H1 (cell line): Measurements from ENCODE around the gene PRKCH. TPM values are rescaled to one million over a fixed set of nuclear protein-coding genes. Genes with fewer than 3 reads are reported as not detected.

Source experiments
- CTCF ChIA-PET: fragments of 300-600 bp; sonication (Branson Sonifier 250); formaldehyde crosslinking; loops from one replicate; lab custom pipeline; 2021; ENCODE audit not compliant: partially characterized antibody; lab: Charles Lee
- POLR2A ChIA-PET: fragments of 300-600 bp; sonication (Branson Sonifier 250); formaldehyde crosslinking; loops from one replicate; lab custom pipeline; 2021; ENCODE audit warnings: inconsistent platforms; ENCODE audit not compliant: partially characterized antibody; lab: Charles Lee
- DNase-seq, 2 experiments: peaks; one replicate each; pipeline versions ENCODE4 v3.0.0 to v3.0.0-alpha.2; 2010 to 2022; ENCODE audit warnings: low spot score in 2 of 2, low read depth in 1 of 2, mixed read lengths in 1 of 2
- FAIRE-seq: peaks from 2 replicates; lab custom pipeline; 2011; peaks lifted over from hg19 to GRCh38; lab: Jason Lieb, UNC
- H2AFZ ChIP-seq: 2 replicates; pipeline ENCODE4 v1.8.1; 2012; ENCODE audit warnings: low read length, inconsistent platforms
- H2AK5ac ChIP-seq: 2 replicates; pipeline ENCODE4 v1.6.1; 2013; ENCODE audit warnings: low read depth, low read length
- H2BK120ac ChIP-seq: replicated peaks from 2 replicates; pipeline ENCODE3; 2013; ENCODE audit warnings: low read depth, low read length, inconsistent platforms
- H2BK12ac ChIP-seq: 2 replicates; pipeline ENCODE4 v1.6.1; 2013; ENCODE audit warnings: low read depth, low read length
- H2BK15ac ChIP-seq: 2 replicates; pipeline ENCODE4 v1.6.1; 2013; ENCODE audit warnings: low read length
- H2BK20ac ChIP-seq: 2 replicates; pipeline ENCODE4 v1.6.1; 2013; ENCODE audit warnings: low read length
- H2BK5ac ChIP-seq: 2 replicates; pipeline ENCODE4 v1.6.1; 2013; ENCODE audit warnings: low read depth, low read length
- H3K14ac ChIP-seq: 2 replicates; pipeline ENCODE4 v1.6.1; 2013; ENCODE audit warnings: inconsistent platforms; ENCODE audit not compliant: insufficient read length
- H3K18ac ChIP-seq: 2 replicates; pipeline ENCODE4 v1.6.1; 2013; ENCODE audit warnings: low read length; ENCODE audit errors: extremely low read depth
- H3K23ac ChIP-seq: 2 replicates; pipeline ENCODE4 v1.6.1; 2013; ENCODE audit warnings: inconsistent platforms; ENCODE audit not compliant: insufficient read length
- H3K23me2 ChIP-seq: 2 replicates; pipeline ENCODE4 v1.6.1; 2013; ENCODE audit warnings: low read depth, low read length
- H3K27ac ChIP-seq: 2 replicates; pipeline ENCODE4 v1.6.1; 2011; ENCODE audit warnings: low read depth, low read length, inconsistent platforms
- H3K27me3 ChIP-seq, 4 experiments: replicated peaks in 1 of 4; 1 replicate in 1 of 4; 2 replicates in 3 of 4; pipeline versions ENCODE4 v1.6.1 to v1.8.1; 2011 to 2013; ENCODE audit warnings: low read length in 3 of 4, mild to moderate bottlenecking in 3 of 4, inconsistent platforms in 2 of 4, mixed read lengths in 2 of 4, moderate library complexity in 1 of 4; ENCODE audit not compliant: control insufficient read depth in 3 of 4, insufficient read depth in 3 of 4; ENCODE audit errors: extremely low read depth in 1 of 4
- H3K36me3 ChIP-seq, 4 experiments: 2 replicates each; pipeline versions ENCODE4 v1.6.1 to v1.8.1; 2011 to 2013; ENCODE audit warnings: mild to moderate bottlenecking in 4 of 4, low read length in 3 of 4, moderate library complexity in 2 of 4, control low read depth in 1 of 4, inconsistent platforms in 1 of 4; ENCODE audit not compliant: insufficient read depth in 4 of 4, control insufficient read depth in 2 of 4
- H3K4ac ChIP-seq: replicated peaks from 2 replicates; pipeline ENCODE3; 2013; ENCODE audit warnings: low read length, low read depth, mixed read lengths, inconsistent platforms; ENCODE audit not compliant: insufficient read length
- H3K4me1 ChIP-seq, 4 experiments: replicated peaks in 1 of 4; 1 replicate in 1 of 4; 2 replicates in 3 of 4; pipeline versions ENCODE4 v1.6.1 to v1.8.1; 2011 to 2013; ENCODE audit warnings: low read length in 3 of 4, inconsistent platforms in 2 of 4, mixed read lengths in 1 of 4; ENCODE audit not compliant: insufficient read depth in 4 of 4, control insufficient read depth in 3 of 4
- H3K4me2 ChIP-seq, 2 experiments: 2 replicates each; pipeline versions ENCODE4 v1.6.1 to v1.8.1; 2011 to 2013; ENCODE audit warnings: low read depth in 2 of 2, low read length in 2 of 2, control low read depth in 1 of 2, inconsistent platforms in 1 of 2, mild to moderate bottlenecking in 1 of 2; ENCODE audit not compliant: insufficient read depth in 1 of 2
- H3K4me3 ChIP-seq, 4 experiments: fragments of 200-600, 300-600 bp in 1 of 4; sonication (generic), shearing (Covaris generic), sonication (Bioruptor Twin) in 1 of 4; 2 replicates each; pipeline versions ENCODE4 v1.5.1 to v1.8.1; 2011 to 2016; ENCODE audit warnings: low read length in 4 of 4, low read depth in 3 of 4, control low read depth in 2 of 4, inconsistent platforms in 2 of 4, mild to moderate bottlenecking in 2 of 4, mixed read lengths in 1 of 4, moderate library complexity in 1 of 4; ENCODE audit not compliant: insufficient read depth in 2 of 4; ENCODE audit errors: extremely low read depth in 1 of 4
- H3K56ac ChIP-seq: replicated peaks from 2 replicates; pipeline ENCODE3; 2013; ENCODE audit warnings: low read depth, mild to moderate bottlenecking, mixed read lengths, low read length, inconsistent platforms; ENCODE audit not compliant: insufficient read length
- H3K79me1 ChIP-seq: 2 replicates; pipeline ENCODE4 v1.6.1; 2013; ENCODE audit warnings: low read depth, low read length, control low read depth
- H3K79me2 ChIP-seq, 2 experiments: 2 replicates each; pipeline versions ENCODE4 v1.6.1 to v1.8.1; 2012 to 2013; ENCODE audit warnings: low read length in 2 of 2, mild to moderate bottlenecking in 2 of 2, inconsistent platforms in 1 of 2; ENCODE audit not compliant: insufficient read depth in 2 of 2, control insufficient read depth in 1 of 2
- H3K9ac ChIP-seq, 4 experiments: replicated peaks in 1 of 4; 1 replicate in 1 of 4; 2 replicates in 3 of 4; pipeline versions ENCODE4 v1.6.1 to v1.8.1; 2011 to 2013; ENCODE audit warnings: low read depth in 3 of 4, low read length in 3 of 4, control low read depth in 2 of 4, mild to moderate bottlenecking in 2 of 4, moderate library complexity in 2 of 4, inconsistent platforms in 1 of 4; ENCODE audit errors: extremely low read depth in 1 of 4
- H3K9me3 ChIP-seq, 2 experiments: 2 replicates each; pipeline versions ENCODE4 v1.6.1 to v1.8.1; 2012 to 2013; ENCODE audit warnings: mild to moderate bottlenecking in 2 of 2, moderate library complexity in 2 of 2, control low read depth in 1 of 2, inconsistent platforms in 1 of 2, low read depth in 1 of 2, low read length in 1 of 2, mixed read lengths in 1 of 2; ENCODE audit not compliant: insufficient read depth in 2 of 2
- H4K20me1 ChIP-seq, 2 experiments: replicated peaks in 1 of 2; 2 replicates each; pipeline versions ENCODE3 to v1.8.1; 2011 to 2013; ENCODE audit warnings: inconsistent platforms in 2 of 2, low read length in 2 of 2, mild to moderate bottlenecking in 1 of 2; ENCODE audit not compliant: insufficient read depth in 2 of 2, control insufficient read depth in 1 of 2
- H4K5ac ChIP-seq: 2 replicates; pipeline ENCODE4 v1.6.1; 2013; ENCODE audit warnings: low read length, low read depth, mixed read lengths, inconsistent platforms; ENCODE audit not compliant: insufficient read length
- H4K8ac ChIP-seq: 2 replicates; pipeline ENCODE4 v1.8.0; 2013; ENCODE audit warnings: mild to moderate bottlenecking, moderate library complexity, low read length, inconsistent platforms; ENCODE audit not compliant: insufficient read depth; ENCODE audit errors: extremely low read depth
- H4K91ac ChIP-seq: replicated peaks from 2 replicates; pipeline ENCODE3; 2013; ENCODE audit warnings: low read length, mixed read lengths, inconsistent platforms; ENCODE audit not compliant: insufficient read length
- CREB1 ChIP-seq: IDR thresholded peaks from 2 replicates; pipeline ENCODE4 v1.6.1; 2012; ENCODE audit warnings: inconsistent platforms
- EGR1 ChIP-seq: IDR thresholded peaks from 2 replicates; pipeline ENCODE4 v1.6.1; 2011; ENCODE audit warnings: low read depth, low read length, borderline replicate concordance
- GTF2F1 ChIP-seq: IDR thresholded peaks from 2 replicates; pipeline ENCODE4 v1.6.1; 2012; ENCODE audit warnings: low read depth, low read length, improper control_type of control experiment, borderline replicate concordance
- RNF2 ChIP-seq: fragments of 200-900, 300-1000 bp; sonication (generic); IDR thresholded peaks from 2 replicates; pipeline ENCODE4 v1.7.1; 2016; ENCODE audit warnings: borderline replicate concordance, low read depth, mild to moderate bottlenecking, antibody characterized with exemption, low read length; ENCODE audit not compliant: poor library complexity, severe bottlenecking; ENCODE audit errors: missing control alignments
- SP2 ChIP-seq: IDR thresholded peaks from 2 replicates; pipeline ENCODE4 v1.6.1; 2012; ENCODE audit warnings: mild to moderate bottlenecking, low read length, inconsistent platforms
- SUZ12 ChIP-seq: fragments of 200-600 bp; sonication (generic); IDR thresholded peaks from 2 replicates; pipeline ENCODE4 v1.6.1; 2012; ENCODE audit warnings: mild to moderate bottlenecking, inconsistent platforms, low read length, moderate library complexity, mixed read lengths
- WGBS, 2 experiments: shearing (Covaris generic) in 1 of 2; methylation state at CpG; one replicate each; pipeline versions ENCODE4 v1.1.6 to v1.1.7; 2013 to 2015; ENCODE audit warnings: low lambda C conversion rate in 2 of 2, mixed read lengths in 2 of 2, inconsistent platforms in 1 of 2, low coverage in 1 of 2, missing lambda C conversion rate in 1 of 2; ENCODE audit not compliant: insufficient replicate concordance in 2 of 2, insufficient coverage in 1 of 2, insufficient read length in 1 of 2; ENCODE audit errors: extremely low coverage in 1 of 2, missing lambda C conversion rate in 1 of 2; 5-methylcytosine and 5-hydroxymethylcytosine counted together
- polyA plus RNA-seq, 7 experiments: library from polyadenylated mRNA; depleted of rRNA in 3 of 7; stranded (reverse) in 5 of 7; unstranded in 2 of 7; fragments of >200 nt in 5 of 7; fragments of 200-250 nt in 2 of 7; gene quantifications; 1 replicate in 5 of 7; 2 replicates in 1 of 7; 4 replicates in 1 of 7; pipeline versions ENCODE4 v1.2.1 to v1.2.3, GENCODE V29; 2011 to 2013; ENCODE audit warnings: missing spikeins in 2 of 7, mixed read lengths in 2 of 7
- total RNA-seq: library from RNA; stranded (reverse); fragmentation: NEBNext Ultra II Directional; extraction: Animal tissue kit (Norgen Biotek cat#: 25700); gene quantifications from 2 replicates; pipeline ENCODE4 v1.2.1, GENCODE V29; 2021

The PRKCH gene
- total and polyA plus RNA-seq, 2 of the 8 experiments (the other 6 are each of a cell fraction or from before 2014, with no cell fraction given) = 6.4 to 7.0 TPM

DNA sequence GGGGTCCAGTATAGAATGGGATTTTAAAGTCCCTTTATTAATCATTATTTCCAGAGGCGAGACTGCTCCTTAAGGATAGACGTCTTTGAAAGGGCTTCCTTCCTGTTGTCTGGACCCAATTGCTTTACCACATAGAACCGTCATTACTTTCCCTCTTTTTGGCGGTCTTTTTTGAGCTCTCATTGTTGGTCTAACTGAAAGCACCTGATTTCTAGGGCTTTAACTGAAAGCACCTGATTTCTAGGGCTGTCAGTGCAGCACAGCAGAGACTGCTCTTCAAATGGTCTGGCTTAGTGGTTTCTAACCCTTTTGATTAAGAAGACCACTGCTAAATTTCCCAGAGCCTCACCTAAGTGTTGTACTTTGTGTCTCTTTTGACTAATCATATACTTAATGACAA is 95.8 kb downstream of the PRKCH start:
- WGBS, 2 experiments = 86% methylated on average over 4 of the region's 4 CpGs; no CpG with 5 or more reads in 1 of the 2 experiments
- peaks cover 0 to 2% (median 2%) of the 10 kb centered on the region in 4 experiments; a peak in 1 of 7 replicates for H3K4me1 ChIP-seq
- FAIRE-seq (no peak), DNase-seq (no peak)
- no peak overlapping the region for H3K4ac ChIP-seq
- ChIA-PET POLR2A (interaction anchor here (0.9 to 1.7 kb wide), 2 partner anchors 11 to 20 kb away, joined by 3 to 4 read pairs; no protein-coding TSS in a partner anchor), CTCF (no interaction called here)
- no peak overlapping the region for H2BK5ac ChIP-seq
- no peaks in the 10 kb centered on the region for H3K23me2 ChIP-seq
- no peaks in the 10 kb centered on the region for H3K79me1 ChIP-seq
- no peak overlapping the region for H2BK12ac ChIP-seq
- no peak overlapping the region for H3K27ac ChIP-seq
- H2BK120ac ChIP-seq = no peak overlapping the region
- H3K79me2 ChIP-seq = no peaks in the 10 kb centered on the region; a peak in 1 of 4 replicates
- H3K4me3 ChIP-seq = no peak overlapping the region
- H3K27me3 ChIP-seq = no peaks in the 10 kb centered on the region
- H3K9me3 ChIP-seq = no peaks in the 10 kb centered on the region
- H2AFZ ChIP-seq = no peak overlapping the region
- H3K56ac ChIP-seq = no peak overlapping the region
- no peak overlapping the region for H2BK20ac ChIP-seq
- no peak overlapping the region for H3K23ac ChIP-seq
- H2AK5ac ChIP-seq = no peak overlapping the region
- no peak overlapping the region for H3K14ac ChIP-seq
- H3K18ac ChIP-seq = no peak overlapping the region
- H4K91ac ChIP-seq = no peak overlapping the region
- no peak for TF ChIP-seq GTF2F1
- no peak for TF ChIP-seq EGR1
- no peak for TF ChIP-seq SP2
- no peak for TF ChIP-seq SUZ12
- no peak for TF ChIP-seq CREB1
- no peak for TF ChIP-seq RNF2
- no peaks in the 10 kb centered on the region for H4K20me1 ChIP-seq
- no peak overlapping the region for H4K5ac ChIP-seq
- no peak overlapping the region for H4K8ac ChIP-seq
- H3K4me2 ChIP-seq = no peak overlapping the region
- no peaks in the 10 kb centered on the region for H3K36me3 ChIP-seq
- no peak overlapping the region for H3K9ac ChIP-seq
- H2BK15ac ChIP-seq = no peak overlapping the region
